Measurements from ENCODE around the gene SNAP29.
A peak's percentile ranks its signal among the peaks of the same experiment; 100 is the strongest.
"Not testable (repeated sequence)": the region's sequence is repeated elsewhere in the genome, so short reads cannot be mapped to it uniquely, and the experiment has no call there.

SNAP29 gene

GRCh38 chr22:20867179-20868024 lies 8.6 kb downstream of the SNAP29 start:
- DNase-seq, result no peak

- no peak for DNase-seq
Measured at GRCh38 chr22:20868025-20868962, 9.5 kb downstream of the SNAP29 start.

- DNase-seq, result no peak
Measured at GRCh38 chr22:20869234-20869633, 10.4 kb downstream of the SNAP29 start.

GRCh38 chr22:20873214-20873613 lies 14.4 kb downstream of the SNAP29 start:
- DNase-seq, result no peak

GRCh38 chr22:20875296-20875695 lies 16.5 kb downstream of the SNAP29 start:
- DNase-seq, result no peak

- no peak for DNase-seq
Measured at GRCh38 chr22:20877715-20878114, 18.9 kb downstream of the SNAP29 start.

GRCh38 chr22:20881231-20881630 lies 22.4 kb downstream of the SNAP29 start:
- no peak for DNase-seq

- no peak for DNase-seq
Measured at GRCh38 chr22:20881869-20882815, 23.3 kb downstream of the SNAP29 start.

GRCh38 chr22:20882855-20883254 lies 24.0 kb downstream of the SNAP29 start:
- DNase-seq, result no peak

- no peak for DNase-seq
Measured at GRCh38 chr22:20884454-20884853, 25.6 kb downstream of the SNAP29 start.

GRCh38 chr22:20885017-20885556 lies 26.3 kb downstream of the SNAP29 start:
- DNase-seq, result no peak

GRCh38 chr22:20885557-20886323 lies 26.9 kb downstream of the SNAP29 start:
- DNase-seq, result peak; percentile 63

GRCh38 chr22:20887375-20887774 lies 28.6 kb downstream of the SNAP29 start:
- DNase-seq, result no peak

- no peak for DNase-seq
Measured at GRCh38 chr22:20889025-20889704, 30.4 kb downstream of the SNAP29 start.

GRCh38 chr22:20889904-20890540 lies 31.2 kb downstream of the SNAP29 start:
- DNase-seq, result no peak

GRCh38 chr22:20890975-20891374 lies 32.2 kb downstream of the SNAP29 start:
- no peak for DNase-seq

- not testable (repeated sequence) for DNase-seq
Measured at GRCh38 chr22:20897737-20898136, 38.9 kb downstream of the SNAP29 start.

- DNase-seq, result no peak
Measured at GRCh38 chr22:20899827-20900423, 41.1 kb downstream of the SNAP29 start.

- not testable (repeated sequence) for DNase-seq
Measured at GRCh38 chr22:20901093-20902033, 42.6 kb downstream of the SNAP29 start.

Measured in NCI-H1694 (cell line).